ENCODE data around the gene PCDH18.

PCDH18 gene

GRCh38 chr4:137471461-137471860, 60.8 kb downstream of the PCDH18 start:
- no peak for DNase-seq (ENCODE audit: low spot score)

GRCh38 chr4:137470806-137471205, 61.5 kb downstream of the PCDH18 start:
- DNase-seq (ENCODE audit: low spot score), result no peak
